ENCODE results near the gene BCL7B. TPM values are rescaled to one million over a fixed set of nuclear protein-coding genes. Genes with fewer than 3 reads are reported as not detected.

BCL7B gene
- total and polyA plus RNA-seq, 10 of the 15 experiments (the other 5 are each of a cell fraction or from before 2014, with no cell fraction given) = 10.9 to 61.8 (median 50.2) TPM

DNA sequence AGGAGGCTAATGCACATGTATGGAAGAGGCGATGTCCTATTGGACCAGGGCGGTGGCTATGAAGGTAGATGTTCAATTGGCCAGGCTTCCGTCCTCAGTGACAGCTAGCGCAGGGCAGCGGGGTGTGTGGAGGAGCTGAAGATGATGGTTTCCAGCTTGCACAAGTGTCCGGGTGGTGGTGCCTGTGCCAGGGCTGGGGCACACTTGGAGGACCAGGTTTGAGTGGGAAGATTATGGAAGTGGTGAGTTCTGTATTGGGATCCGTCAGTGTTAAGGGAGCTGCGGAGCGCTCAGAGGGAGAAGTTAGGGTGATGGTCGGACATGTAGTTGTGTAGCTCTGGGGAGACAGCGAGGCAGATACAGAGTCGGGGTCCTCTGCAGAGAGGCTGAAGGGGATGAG, 29.4 kb upstream of the BCL7B start:
- FAIRE-seq (no peak), DNase-seq (ENCODE audit: low read depth, low spot score) (no peak), ATAC-seq (no peak)
- intact Hi-C loops (cut with micrococcal nuclease; ENCODE audit: unreplicated experiment) (no loop called here), in situ Hi-C loops (cut with MboI) (no loop called here)
- BruUV-seq (replicated peaks) = no TSS peak
- SMC1A ChIA-PET (ENCODE audit: uncharacterized antibody, unreplicated experiment) = interaction anchor here (0.9 to 1.5 kb wide), 3 partner anchors 8 to 69 kb away, joined by 3 to 4 read pairs (median 3); partner anchors contain the start of gene TBL2
- no peaks in the 10 kb centered on the region for H3K79me2 ChIP-seq (ENCODE audit: control insufficient read depth, insufficient read depth, low read length)
- TF ChIP-seq ESRRA (IDR thresholded peaks at IDR 0.05; ENCODE audit: low read length) (no peak), ZBED1 (IDR thresholded peaks at IDR 0.05; ENCODE audit: borderline replicate concordance) (no peak), SIX5 (IDR thresholded peaks at IDR 0.05; ENCODE audit: low read depth, low read length, severe bottlenecking) (no peak), WRNIP1 (IDR thresholded peaks at IDR 0.05; ENCODE audit: borderline replicate concordance, low read depth, low read length) (no peak), RFX5 (IDR thresholded peaks at IDR 0.05; ENCODE audit: low read depth, low read length) (no peak), CHD1 (IDR thresholded peaks at IDR 0.05; ENCODE audit: low read depth, low read length) (no peak)
- no peak overlapping the region for H2AFZ ChIP-seq (ENCODE audit: control insufficient read depth, low read depth, low read length)
- CTCF ChIA-PET = interaction anchor here (0.6 to 3.3 kb wide), 3 partner anchors 20 to 121 kb away, joined by 3 to 14 read pairs (median 3); no protein-coding TSS in a partner anchor
- 86% methylated on average over 12 of the region's 12 CpGs for WGBS (ENCODE audit: insufficient coverage, insufficient replicate concordance, low lambda C conversion rate, missing lambda C conversion rate)
- RAD21 ChIA-PET (ENCODE audit: unreplicated experiment) = interaction anchor here (0.7 kb wide), 1 partner anchor 59 kb away, joined by 5 read pairs; no protein-coding TSS in a partner anchor
- no peaks in the 10 kb centered on the region for H3K9me3 ChIP-seq (replicated peaks; ENCODE audit: control insufficient read depth, insufficient read depth, low read length)
- no peak overlapping the region for H3K4me2 ChIP-seq (ENCODE audit: control insufficient read depth, insufficient read depth)
- H4K20me1 ChIP-seq (ENCODE audit: control insufficient read depth, insufficient read depth) = no peaks in the 10 kb centered on the region
- POLR2A ChIA-PET = interaction anchor here (0.6 kb wide), 1 partner anchor 59 kb away, joined by 6 read pairs; no protein-coding TSS in a partner anchor
- H3K9ac ChIP-seq (ENCODE audit: control insufficient read depth, insufficient read depth, low read length) = no peak overlapping the region
- H3K27ac ChIP-seq (ENCODE audit: control insufficient read depth, insufficient read depth) = no peak overlapping the region
- no peaks in the 10 kb centered on the region for H3K36me3 ChIP-seq (ENCODE audit: control insufficient read depth in 2 of 2, insufficient read depth in 2 of 2, low read length in 1 of 2)
- peaks cover 2% of the 10 kb centered on the region; the same call in 1 of the 2 replicates for H3K4me1 ChIP-seq (ENCODE audit: control insufficient read depth, insufficient read depth, low read length)
- no peak overlapping the region for H3K4me3 ChIP-seq
- H3K27me3 ChIP-seq (replicated peaks in 1 of 2; ENCODE audit: control insufficient read depth in 2 of 2, insufficient read depth in 2 of 2, low read length in 1 of 2) = no peaks in the 10 kb centered on the region

- Histone ChIP-seq H3K4me3 (no peak overlapping the region), H3K9ac (ENCODE audit: control insufficient read depth, insufficient read depth, low read length) (no peak overlapping the region), H3K79me2 (ENCODE audit: control insufficient read depth, insufficient read depth, low read length) (no peaks in the 10 kb centered on the region), H3K27me3 (replicated peaks in 1 of 2; ENCODE audit: control insufficient read depth in 2 of 2, insufficient read depth in 2 of 2, low read length in 1 of 2) (no peaks in the 10 kb centered on the region), H4K20me1 (ENCODE audit: control insufficient read depth, insufficient read depth) (no peaks in the 10 kb centered on the region), H3K36me3 (ENCODE audit: control insufficient read depth in 2 of 2, insufficient read depth in 2 of 2, low read length in 1 of 2) (no peaks in the 10 kb centered on the region), H3K4me2 (ENCODE audit: control insufficient read depth, insufficient read depth) (no peak overlapping the region), H3K4me1 (ENCODE audit: control insufficient read depth, insufficient read depth, low read length) (peaks cover 3% of the 10 kb centered on the region), H2AFZ (ENCODE audit: control insufficient read depth, low read depth, low read length) (no peak overlapping the region), H3K9me3 (replicated peaks; ENCODE audit: control insufficient read depth, insufficient read depth, low read length) (no peaks in the 10 kb centered on the region), H3K27ac (ENCODE audit: control insufficient read depth, insufficient read depth) (no peak overlapping the region)
- ChIA-PET POLR2A (interaction anchor here (0.6 kb wide), 1 partner anchor 156 kb away, joined by 5 read pairs; no protein-coding TSS in a partner anchor), RAD21 (ENCODE audit: unreplicated experiment) (interaction anchor here (0.7 kb wide), 3 partner anchors 63 to 146 kb away, joined by 3 to 4 read pairs (median 3); partner anchors contain the start of gene BAZ1B), CTCF (interaction anchor here (1.5 to 3.3 kb wide), 2 partner anchors 21 kb away, joined by 5 to 14 read pairs; no protein-coding TSS in a partner anchor), SMC1A (ENCODE audit: uncharacterized antibody, unreplicated experiment) (interaction anchor here (1.2 kb wide), 1 partner anchor 140 kb away, joined by 3 read pairs; no protein-coding TSS in a partner anchor)
- intact Hi-C loops (cut with micrococcal nuclease; ENCODE audit: unreplicated experiment) = no loop called here
- in situ Hi-C loops (cut with MboI) = no loop called here
- DNase-seq (ENCODE audit: low read depth, low spot score) = no peak
- no peak for ATAC-seq
- 66% methylated on average over 2 of the region's 2 CpGs for WGBS (ENCODE audit: insufficient coverage, insufficient replicate concordance, low lambda C conversion rate, missing lambda C conversion rate)
- BruUV-seq (replicated peaks) = no TSS peak
- no peak for FAIRE-seq
- TF ChIP-seq SMAD1 (IDR thresholded peaks at IDR 0.05; ENCODE audit: low read depth, partially characterized antibody) = no peak
- no peak for TF ChIP-seq TCF12 (IDR thresholded peaks at IDR 0.05; ENCODE audit: low read depth, low read length)
- no peak for TF ChIP-seq USF2 (IDR thresholded peaks at IDR 0.05; ENCODE audit: borderline replicate concordance, low read depth, low read length)
- TF ChIP-seq WRNIP1 (IDR thresholded peaks at IDR 0.05; ENCODE audit: borderline replicate concordance, low read depth, low read length) = no peak
- no peak for TF ChIP-seq NRF1 (conservative IDR thresholded peaks at IDR 0.05; ENCODE audit: low read depth, low read length)
- TF ChIP-seq, protein P1, sequence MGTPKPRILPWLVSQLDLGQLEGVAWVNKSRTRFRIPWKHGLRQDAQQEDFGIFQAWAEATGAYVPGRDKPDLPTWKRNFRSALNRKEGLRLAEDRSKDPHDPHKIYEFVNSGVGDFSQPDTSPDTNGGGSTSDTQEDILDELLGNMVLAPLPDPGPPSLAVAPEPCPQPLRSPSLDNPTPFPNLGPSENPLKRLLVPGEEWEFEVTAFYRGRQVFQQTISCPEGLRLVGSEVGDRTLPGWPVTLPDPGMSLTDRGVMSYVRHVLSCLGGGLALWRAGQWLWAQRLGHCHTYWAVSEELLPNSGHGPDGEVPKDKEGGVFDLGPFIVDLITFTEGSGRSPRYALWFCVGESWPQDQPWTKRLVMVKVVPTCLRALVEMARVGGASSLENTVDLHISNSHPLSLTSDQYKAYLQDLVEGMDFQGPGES (IDR thresholded peaks at IDR 0.05) = no peak
- no peak for TF ChIP-seq ZBED1 (IDR thresholded peaks at IDR 0.05; ENCODE audit: borderline replicate concordance)
- no peak for TF ChIP-seq SMAD5 (IDR thresholded peaks at IDR 0.05; ENCODE audit: low read depth)
- no peak for TF ChIP-seq E2F8 (IDR thresholded peaks at IDR 0.05; ENCODE audit: low read depth, partially characterized antibody)
Observed at GRCh38 chr7:73585196-73585595, 27.7 kb upstream of the BCL7B start.
